Ecto neural progenitor cell (in vitro differentiated cells): ENCODE data around the gene FCER1A.

Experiments used
- DNase-seq: peaks from one replicate; pipeline ENCODE4 v3.0.0-alpha.2; 2018; ENCODE audit warnings: low spot score

The FCER1A gene

DNA sequence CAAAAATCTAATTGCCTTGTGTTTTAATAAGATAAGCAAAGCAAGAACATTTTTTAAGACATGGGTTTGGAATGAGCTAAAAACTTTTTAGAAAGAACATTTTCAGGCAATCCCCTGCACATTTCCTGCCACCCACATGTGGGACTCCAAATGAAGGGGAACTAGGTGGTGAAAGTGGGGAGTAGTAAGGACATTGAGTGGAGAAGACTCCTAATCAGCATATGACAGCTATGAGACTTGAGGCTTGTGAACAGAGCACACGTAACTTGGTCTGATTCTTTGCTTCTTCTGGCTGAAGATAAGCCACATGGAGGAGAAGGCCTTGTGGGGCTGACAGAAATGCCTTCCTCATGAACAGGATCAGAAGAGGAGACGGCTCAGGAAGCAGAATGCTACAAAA, 50.3 kb downstream of the FCER1A start:
- DNase-seq: no peak
